Activated T-cell treated with anti-CD3 and anti-CD28 coated beads, Interleukin-2, amount 50 U/mL, for 48 hours (primary cell): ENCODE data around the gene ARL5A.
"Not testable (repeated sequence)": the region's sequence is repeated elsewhere in the genome, so short reads cannot be mapped to it uniquely, and the experiment has no call there.

Experiments
- DNase-seq, 2 experiments: peaks; one replicate each; pipeline ENCODE4 v3.0.0-alpha.2; 2020

Gene ARL5A

GRCh38 chr2:151794422-151794821 lies 33.8 kb downstream of the ARL5A start:
- not testable (repeated sequence) for DNase-seq

- DNase-seq = no peak
These were observed 35.1 kb downstream of the ARL5A start for GRCh38 chr2:151793123-151793522.

- DNase-seq = no peak
These were observed 35.6 kb downstream of the ARL5A start for GRCh38 chr2:151792589-151792988.

DNA sequence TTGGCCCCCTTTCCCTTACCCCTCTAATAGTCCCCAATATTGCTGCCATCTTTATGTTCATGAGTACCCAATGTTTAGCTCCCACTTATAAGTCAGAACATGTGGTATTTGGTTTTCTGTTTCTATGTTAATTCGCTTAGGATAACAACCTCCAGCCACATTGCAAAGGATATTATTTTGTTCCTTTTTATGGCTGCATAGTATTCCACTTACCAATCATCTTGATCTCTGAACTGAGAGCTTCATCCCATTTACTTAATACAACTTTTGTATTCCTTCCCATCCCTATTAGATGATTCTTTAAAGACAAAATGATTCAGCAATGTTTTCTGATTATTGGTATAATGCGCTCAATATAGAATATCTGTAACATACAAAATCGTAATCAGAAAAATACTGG lies 36.7 kb downstream of the ARL5A start:
- no peak for DNase-seq

- no peak for DNase-seq
These were observed 37.5 kb downstream of the ARL5A start for GRCh38 chr2:151790689-151791088.

DNA sequence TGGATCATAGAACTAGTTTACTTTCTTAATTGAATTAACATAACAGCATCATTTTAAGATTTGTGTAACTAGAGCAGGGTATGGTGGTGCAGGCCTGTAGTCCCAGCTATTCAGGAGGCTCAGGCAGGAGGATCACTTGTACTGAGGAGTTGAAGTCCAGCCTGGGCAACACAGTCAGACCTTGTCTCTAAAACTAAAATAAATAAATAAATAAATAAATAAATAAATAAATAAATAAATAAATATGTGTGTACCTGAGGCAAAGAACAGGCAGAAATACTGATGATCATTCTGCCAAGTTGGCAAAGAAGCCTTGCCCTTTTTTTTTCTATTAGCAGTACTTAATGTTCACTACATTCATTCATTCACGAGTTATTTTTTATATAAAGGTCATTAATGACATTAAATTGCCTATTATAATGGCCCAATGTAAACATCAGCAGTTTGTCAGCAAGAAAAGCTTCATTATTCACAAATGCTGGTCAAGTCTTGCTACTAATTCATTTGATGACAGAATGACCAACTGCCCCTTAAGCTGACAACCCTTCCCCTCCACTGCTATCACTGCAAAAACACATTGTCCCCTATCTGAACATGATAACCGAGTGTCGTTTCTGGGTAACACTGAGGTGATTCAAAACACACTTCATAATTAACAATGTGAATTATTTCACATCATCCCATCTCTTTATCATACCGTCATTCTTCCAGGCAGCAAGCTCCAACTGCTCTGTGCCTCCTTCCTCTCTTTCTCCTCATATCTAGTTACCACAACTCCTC lies 39.0 kb downstream of the ARL5A start:
- no peak for DNase-seq

DNA sequence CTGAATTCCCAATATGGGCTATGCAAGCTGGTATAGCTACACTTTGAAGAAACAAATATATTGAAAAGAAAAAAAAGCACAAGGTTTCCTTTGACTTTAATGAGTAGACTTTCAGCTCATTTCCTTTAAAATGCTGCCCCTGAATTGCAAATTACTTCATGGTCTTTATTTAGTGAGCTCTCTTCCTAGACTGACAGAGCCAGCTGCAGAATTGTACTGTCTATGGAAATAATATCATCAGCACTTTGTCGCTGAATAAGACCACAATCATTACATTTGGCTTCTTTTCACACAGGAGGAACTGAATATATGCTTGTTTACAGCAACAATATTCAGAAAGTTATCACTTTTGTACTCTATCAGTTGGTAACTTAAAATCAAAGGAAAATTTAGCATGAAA lies 41.7 kb downstream of the ARL5A start:
- DNase-seq = no peak

DNA sequence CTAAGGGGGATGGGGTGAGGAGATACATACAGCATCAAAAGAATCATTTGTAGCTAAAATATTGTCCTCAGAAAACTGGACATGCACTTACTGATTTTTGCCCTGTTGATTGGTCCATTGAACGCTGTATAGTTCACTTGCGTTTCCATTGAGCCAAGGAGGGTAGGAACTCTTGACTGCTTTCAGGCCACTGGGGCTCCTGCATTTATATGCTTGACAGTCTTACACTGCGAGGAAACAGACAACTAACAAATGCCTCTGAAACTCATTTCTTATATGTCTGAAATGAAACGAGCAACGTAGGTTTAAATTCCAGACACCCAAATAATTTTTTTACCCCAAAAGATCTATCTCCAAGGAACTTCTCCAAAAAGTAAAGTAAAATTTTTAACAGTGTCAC lies 42.1 kb downstream of the ARL5A start:
- no peak for DNase-seq

- DNase-seq = no peak
These were observed 45.1 kb downstream of the ARL5A start for GRCh38 chr2:151783133-151783520.

DNA sequence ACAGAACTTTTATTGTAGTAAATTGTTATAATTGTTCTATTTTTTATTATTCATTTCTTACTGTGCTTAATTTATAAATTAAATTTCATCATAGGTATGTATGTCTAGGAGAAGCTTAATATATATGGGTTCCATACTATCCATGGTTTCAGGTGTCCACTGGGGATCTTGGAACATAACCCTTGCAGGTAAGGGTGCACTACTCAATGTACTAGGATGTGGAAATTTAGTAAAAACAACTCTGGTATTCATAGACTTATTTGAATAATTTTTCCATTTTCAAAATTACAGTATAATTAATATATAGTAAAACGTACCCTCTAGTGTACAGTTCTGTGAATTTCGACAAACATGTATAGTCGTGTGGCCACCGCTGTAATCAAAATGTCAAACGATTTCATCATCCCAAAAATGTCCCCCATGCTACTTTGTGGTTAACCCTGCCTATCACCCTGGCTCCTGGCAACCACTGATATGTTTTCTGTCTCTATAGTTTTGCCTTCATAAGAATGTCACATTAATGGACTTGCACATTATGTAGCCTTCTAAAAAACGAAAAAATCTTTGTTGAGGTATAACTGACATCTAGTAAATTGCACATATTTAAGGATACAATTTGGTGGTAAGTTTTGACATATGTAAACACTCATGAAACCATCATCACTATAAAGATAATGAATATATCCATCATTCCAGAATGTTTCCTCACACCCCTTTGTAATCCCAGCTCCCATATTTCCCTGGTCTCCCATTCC lies 45.7 kb downstream of the ARL5A start:
- DNase-seq = no peak

DNA sequence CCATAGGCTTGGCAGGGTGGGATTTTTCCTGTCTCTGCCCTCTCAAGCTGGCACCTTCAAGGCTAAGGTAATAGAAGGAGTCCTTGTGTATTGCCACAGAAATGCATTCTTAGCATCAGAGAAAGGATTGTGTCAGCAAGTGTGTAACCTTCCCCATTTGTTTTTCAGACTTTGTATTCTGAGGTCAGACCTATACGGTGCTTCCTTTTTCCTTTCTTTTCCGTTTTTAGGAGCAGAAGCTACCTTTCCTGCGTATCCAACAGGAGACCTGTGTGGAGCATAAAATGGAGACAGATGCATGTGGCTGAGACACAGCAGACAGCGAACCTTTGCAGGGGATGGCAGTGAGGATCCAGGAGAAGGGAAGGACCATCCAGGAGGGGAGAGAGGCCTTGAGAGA lies 46.6 kb downstream of the ARL5A start:
- DNase-seq = no peak

GRCh38 chr2:151780938-151781337 lies 47.3 kb downstream of the ARL5A start:
- no peak for DNase-seq

- no peak for DNase-seq
These were observed 50.3 kb downstream of the ARL5A start for GRCh38 chr2:151777935-151778334.

DNA sequence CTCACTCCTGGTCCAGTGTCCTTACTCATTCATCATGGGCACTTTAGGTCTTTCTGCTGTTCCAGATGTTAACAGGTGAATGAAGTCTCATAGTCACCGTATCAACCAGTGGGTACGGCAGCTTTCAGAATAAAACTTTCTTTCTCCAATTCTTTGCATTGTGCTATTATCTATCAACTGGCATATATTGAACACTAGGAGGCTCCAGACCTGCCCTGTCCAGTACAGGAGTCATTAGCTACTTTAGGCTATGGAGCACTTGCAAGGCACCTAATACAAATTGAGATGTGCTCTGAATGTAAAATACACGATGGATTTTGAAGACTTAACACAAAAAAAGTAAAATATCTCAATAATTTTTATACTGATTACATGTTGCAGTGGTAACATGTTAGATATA lies 50.7 kb downstream of the ARL5A start:
- DNase-seq = no peak

DNA sequence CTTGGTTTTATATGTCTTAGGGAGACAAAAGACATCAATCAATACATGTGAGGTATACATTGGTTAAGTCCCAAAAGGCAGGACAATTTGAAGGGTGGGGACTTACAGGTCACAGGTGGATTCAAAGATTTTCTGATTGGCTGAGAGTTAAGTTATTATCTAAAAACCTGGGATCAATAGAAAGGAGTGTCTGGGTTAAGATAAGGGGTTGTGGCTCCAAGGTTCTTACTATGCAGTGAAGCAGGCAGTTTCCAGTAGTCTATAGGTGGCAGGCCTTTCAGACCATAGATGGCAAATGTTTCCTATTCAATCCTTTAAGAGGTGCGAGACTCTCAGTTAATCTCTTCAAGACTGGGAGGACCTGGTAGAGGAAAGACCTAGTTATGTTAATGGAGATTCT lies 51.9 kb downstream of the ARL5A start:
- DNase-seq = no peak

GRCh38 chr2:151775057-151775740 lies 53.0 kb downstream of the ARL5A start:
- no peak for DNase-seq

GRCh38 chr2:151774506-151774905 lies 53.7 kb downstream of the ARL5A start:
- no peak for DNase-seq

GRCh38 chr2:151771599-151772358 lies 56.4 kb downstream of the ARL5A start:
- no peak for DNase-seq

- DNase-seq = no peak
These were observed 57.2 kb downstream of the ARL5A start for GRCh38 chr2:151770995-151771394.

DNA sequence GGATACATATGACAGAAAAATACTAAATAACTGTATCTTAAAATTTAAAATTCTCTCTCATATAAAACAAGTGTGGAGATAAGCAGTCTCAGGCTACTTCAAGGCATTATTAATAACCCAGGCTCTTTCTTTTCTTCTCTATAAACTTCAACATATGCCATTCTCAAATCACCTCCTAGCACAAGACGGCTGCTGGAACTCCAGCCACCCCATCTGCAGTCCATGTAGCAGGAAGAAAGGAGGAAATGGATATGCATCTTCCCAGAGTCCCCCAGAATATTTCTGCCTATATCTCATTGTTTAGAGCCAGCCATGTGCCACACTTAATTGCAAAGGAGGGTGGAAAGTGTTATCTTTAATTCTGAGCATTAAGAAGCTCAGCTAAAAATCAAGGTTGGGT lies 58.6 kb downstream of the ARL5A start:
- no peak for DNase-seq

- no peak for DNase-seq
These were observed 60.7 kb downstream of the ARL5A start for GRCh38 chr2:151767536-151767935.

GRCh38 chr2:151766437-151767153 lies 61.6 kb downstream of the ARL5A start:
- peak; percentile 35 to 53 for DNase-seq
